Karpas-422 (cell line): Measurements from ENCODE around the gene P2RX5. TPM values are rescaled to one million over a fixed set of nuclear protein-coding genes. Genes with fewer than 3 reads are reported as not detected.

Experiments used
- DNase-seq: peaks from one replicate; pipeline ENCODE4 v3.0.0-alpha.2; 2015
- H2AFZ ChIP-seq: fragments of 200-600 bp; sonication (generic); 2 replicates; pipeline ENCODE4 v1.6.1; 2014; ENCODE audit warnings: antibody characterized with exemption, low read length, mixed read lengths
- H3K27ac ChIP-seq: fragments of 200-600 bp; sonication (generic); 2 replicates; pipeline ENCODE4 v1.5.1; 2014; ENCODE audit warnings: mild to moderate bottlenecking, low read length, moderate library complexity
- H3K27me3 ChIP-seq: fragments of 200-600 bp; sonication (generic); 2 replicates; pipeline ENCODE4 v1.6.1; 2014; ENCODE audit warnings: low read length, mixed read lengths
- H3K36me3 ChIP-seq: fragments of 200-600 bp; sonication (generic); 2 replicates; pipeline ENCODE4 v1.6.1; 2014; ENCODE audit warnings: low read length, mixed read lengths; ENCODE audit not compliant: insufficient read depth
- H3K4me1 ChIP-seq: fragments of 200-600 bp; sonication (generic); 2 replicates; pipeline ENCODE4 v1.6.1; 2014; ENCODE audit warnings: mild to moderate bottlenecking, low read length, mixed read lengths
- H3K4me2 ChIP-seq: fragments of 200-600 bp; sonication (generic); 2 replicates; pipeline ENCODE4 v1.6.1; 2014; ENCODE audit warnings: low read length, low read depth, mild to moderate bottlenecking; ENCODE audit not compliant: poor library complexity, severe bottlenecking
- H3K4me3 ChIP-seq: fragments of 200-600 bp; sonication (generic); 2 replicates; pipeline ENCODE4 v1.5.1; 2014; ENCODE audit warnings: mild to moderate bottlenecking, antibody characterized with exemption, low read length, mixed read lengths
- H3K79me2 ChIP-seq: fragments of 200-600 bp; sonication (generic); 2 replicates; pipeline ENCODE4 v1.6.1; 2014; ENCODE audit warnings: mild to moderate bottlenecking, low read length, mixed read lengths
- H3K9ac ChIP-seq: fragments of 200-600 bp; sonication (generic); 2 replicates; pipeline ENCODE4 v1.6.0; 2014; ENCODE audit warnings: low read length
- H3K9me2 ChIP-seq: fragments of 200-600 bp; sonication (generic), shearing (Covaris generic); replicated peaks from 2 replicates; pipeline ENCODE4 v1.6.0; 2014; ENCODE audit warnings: mild to moderate bottlenecking, low read length, moderate library complexity; ENCODE audit not compliant: insufficient read depth
- H3K9me3 ChIP-seq: fragments of 300-700, 200-600 bp; sonication (generic); 2 replicates; pipeline ENCODE4 v1.6.1; 2014; ENCODE audit warnings: low read length, mixed read lengths
- H4K20me1 ChIP-seq: fragments of 200-600 bp; sonication (generic); 2 replicates; pipeline ENCODE4 v1.6.1; 2014; ENCODE audit warnings: mild to moderate bottlenecking, antibody characterized with exemption, low read length, low read depth; ENCODE audit not compliant: insufficient read depth
- total RNA-seq: library from RNA; depleted of rRNA; stranded (reverse); fragments of >200 nt; shearing (Covaris generic); gene quantifications from 2 replicates; pipeline ENCODE4 v1.2.3, GENCODE V29; 2014; ENCODE audit warnings: low replicate concordance

The P2RX5 gene
- total RNA-seq, 1 experiment from 2014 or later: 60.4 TPM

- Histone ChIP-seq H3K27me3 (no peaks in the 10 kb centered on the region), H3K9me3 (no peaks in the 10 kb centered on the region), H3K9ac (no peak overlapping the region), H3K36me3 (peaks cover 7% of the 10 kb centered on the region; the same call in 1 of the 2 replicates), H3K4me2 (no peak overlapping the region), H3K4me1 (peaks cover 17% of the 10 kb centered on the region), H4K20me1 (no peaks in the 10 kb centered on the region; the same call in 1 of the 2 replicates), H2AFZ (no peak overlapping the region), H3K27ac (no peak overlapping the region), H3K4me3 (no peak overlapping the region), H3K79me2 (peaks cover 34% of the 10 kb centered on the region), H3K9me2 (no peaks in the 10 kb centered on the region)
- no peak for DNase-seq
Measured at GRCh38 chr17:3672571-3672970, 23.4 kb downstream of the P2RX5 start.

DNA sequence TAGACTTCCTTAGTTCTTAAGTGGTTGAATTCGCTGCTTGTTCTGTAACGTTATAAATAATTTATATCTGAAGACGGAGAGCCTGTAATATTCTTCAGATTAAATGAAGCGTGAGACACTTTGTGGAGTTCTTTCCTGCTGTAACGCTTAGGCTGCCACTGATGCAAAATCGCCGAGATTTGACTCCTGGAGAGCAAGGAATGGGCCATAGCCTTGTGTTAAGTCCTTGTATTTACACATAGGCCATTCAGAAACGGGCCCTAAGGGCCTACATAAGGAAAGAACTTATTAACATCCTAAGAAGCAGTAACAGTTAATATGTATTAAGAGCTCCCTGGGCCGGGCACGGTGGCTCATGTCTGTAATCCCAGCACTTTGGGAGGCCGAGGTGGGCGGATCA is 26.4 kb downstream of the P2RX5 start:
- Histone ChIP-seq H3K4me2 (peak overlapping the region; percentile 97), H2AFZ (no peak overlapping the region), H4K20me1 (no peaks in the 10 kb centered on the region; the same call in 1 of the 2 replicates), H3K9me2 (no peaks in the 10 kb centered on the region), H3K27ac (peak overlapping the region; percentile 60), H3K4me3 (peak overlapping the region; percentile 97), H3K9ac (peak overlapping the region; percentile 96), H3K36me3 (peaks cover 7% of the 10 kb centered on the region; the same call in 1 of the 2 replicates), H3K27me3 (no peaks in the 10 kb centered on the region), H3K79me2 (peaks cover 37% of the 10 kb centered on the region), H3K9me3 (no peaks in the 10 kb centered on the region), H3K4me1 (peaks cover 22% of the 10 kb centered on the region)
- peak; percentile 57 for DNase-seq

DNA sequence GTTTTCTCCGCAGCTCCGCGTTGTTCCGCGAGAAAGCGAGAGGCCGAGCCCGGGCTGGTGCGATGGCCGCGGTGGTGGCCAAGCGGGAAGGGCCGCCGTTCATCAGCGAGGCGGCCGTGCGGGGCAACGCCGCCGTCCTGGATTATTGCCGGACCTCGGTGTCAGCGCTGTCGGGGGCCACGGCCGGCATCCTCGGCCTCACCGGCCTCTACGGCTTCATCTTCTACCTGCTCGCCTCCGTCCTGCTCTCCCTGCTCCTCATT is 26.9 kb downstream of the P2RX5 start:
- peak overlapping the region; percentile 97 for H3K4me2 ChIP-seq
- H3K9me3 ChIP-seq: no peaks in the 10 kb centered on the region
- H3K9ac ChIP-seq: peak overlapping the region; percentile 96
- no peaks in the 10 kb centered on the region for H3K9me2 ChIP-seq
- peak overlapping the region; percentile 74; the same call in 1 of the 2 replicates for H2AFZ ChIP-seq
- H3K27ac ChIP-seq: peak overlapping the region; percentile 60
- H3K27me3 ChIP-seq: no peaks in the 10 kb centered on the region
- DNase-seq: no peak
- H3K4me3 ChIP-seq: peak overlapping the region; percentile 97
- peaks cover 22% of the 10 kb centered on the region for H3K4me1 ChIP-seq
- H3K36me3 ChIP-seq: peaks cover 7% of the 10 kb centered on the region; the same call in 1 of the 2 replicates
- H4K20me1 ChIP-seq: no peaks in the 10 kb centered on the region; the same call in 1 of the 2 replicates
- H3K79me2 ChIP-seq: peaks cover 37% of the 10 kb centered on the region

DNA sequence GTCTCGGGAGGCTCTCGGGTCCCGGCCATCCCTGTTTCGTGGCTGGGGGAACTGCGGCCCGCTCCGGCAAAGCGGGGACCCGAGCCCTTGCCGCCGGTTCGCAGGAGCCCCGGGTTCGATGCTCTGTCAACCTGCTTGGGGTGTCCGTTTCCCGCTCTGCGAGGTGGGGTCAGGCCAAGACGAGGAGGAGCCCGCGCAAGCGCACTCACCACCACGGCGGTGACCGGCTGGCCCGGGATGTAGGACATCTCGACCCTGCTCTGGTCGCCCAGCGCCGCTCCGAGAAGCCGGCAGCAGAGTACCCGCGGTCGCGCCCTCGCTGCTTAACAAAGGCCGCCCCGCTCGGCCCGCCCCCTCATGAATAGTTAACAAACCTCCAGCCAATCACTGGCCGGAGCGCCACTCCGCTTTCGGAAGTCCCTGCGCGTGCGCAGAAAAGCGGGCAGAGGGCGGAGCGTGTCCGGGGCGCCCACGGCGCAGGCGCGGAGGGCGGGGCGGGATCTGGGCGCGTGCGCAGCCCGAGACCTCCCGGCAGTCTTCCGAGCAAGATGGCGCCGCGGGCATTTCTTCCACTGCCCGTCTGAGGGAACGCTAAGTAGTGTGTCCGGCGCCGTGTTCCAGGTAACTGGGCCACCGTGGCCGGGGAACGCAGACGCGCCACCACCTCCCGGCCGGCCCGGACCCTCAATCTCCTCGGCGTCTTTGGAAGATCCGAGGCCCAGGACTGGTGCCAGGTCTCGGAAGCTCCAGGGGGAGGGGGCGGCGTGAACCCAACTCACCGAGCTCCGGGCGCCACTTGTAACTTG is 27.5 kb downstream of the P2RX5 start, which contains the start of the genes EMC6 and TAX1BP3:
TSS of gene EMC6 (plus strand) at position 534 of the 806 bp plus-strand sequence. CDS start 335 bp downstream, outside the sequence.
TSS of gene TAX1BP3 (minus strand) at position 300 of the 806 bp plus-strand sequence. CDS start at position 248, 52 bp downstream.
- Histone ChIP-seq H4K20me1 (no peaks in the 10 kb centered on the region; the same call in 1 of the 2 replicates), H3K9me2 (no peaks in the 10 kb centered on the region), H3K27ac (peak within 1 kb of the TSS; percentile 60), H3K79me2 (peaks cover 37% of the 10 kb centered on the region), H3K36me3 (peaks cover 7% of the 10 kb centered on the region; the same call in 1 of the 2 replicates), H2AFZ (peak within 1 kb of the TSS; percentile 74; the same call in 1 of the 2 replicates), H3K4me1 (peaks cover 22% of the 10 kb centered on the region), H3K27me3 (no peaks in the 10 kb centered on the region), H3K4me3 (peak within 1 kb of the TSS; percentile 97), H3K4me2 (peak within 1 kb of the TSS; percentile 98), H3K9ac (peak within 1 kb of the TSS; percentile 96), H3K9me3 (no peaks in the 10 kb centered on the region)
- DNase-seq: peak; percentile 99

GRCh38 chr17:3667366-3668278 is 28.3 kb downstream of the P2RX5 start:
- peak overlapping the region; percentile 88 for H3K4me3 ChIP-seq
- peak overlapping the region; percentile 55 for H3K27ac ChIP-seq
- H2AFZ ChIP-seq: no peak overlapping the region; the same call in 1 of the 2 replicates

GRCh38 chr17:3666516-3666915 is 29.4 kb downstream of the P2RX5 start:
- Histone ChIP-seq H3K4me3 (no peak overlapping the region), H3K79me2 (peaks cover 34% of the 10 kb centered on the region), H4K20me1 (no peaks in the 10 kb centered on the region; the same call in 1 of the 2 replicates), H3K36me3 (peaks cover 1% of the 10 kb centered on the region; the same call in 1 of the 2 replicates), H3K4me1 (peaks cover 22% of the 10 kb centered on the region), H2AFZ (no peak overlapping the region), H3K9me2 (no peaks in the 10 kb centered on the region), H3K4me2 (no peak overlapping the region), H3K27ac (no peak overlapping the region), H3K9ac (no peak overlapping the region), H3K9me3 (no peaks in the 10 kb centered on the region), H3K27me3 (no peaks in the 10 kb centered on the region)
- DNase-seq: no peak

More at GRCh38 chr17:3667366-3668278, 28.3 kb downstream of the P2RX5 start:
- Histone ChIP-seq H3K9me2 (no peaks in the 10 kb centered on the region), H3K79me2 (peaks cover 37% of the 10 kb centered on the region), H4K20me1 (no peaks in the 10 kb centered on the region; the same call in 1 of the 2 replicates), H3K36me3 (peaks cover 7% of the 10 kb centered on the region; the same call in 1 of the 2 replicates), H3K9me3 (no peaks in the 10 kb centered on the region), H3K27me3 (no peaks in the 10 kb centered on the region), H3K9ac (peak overlapping the region; percentile 90), H3K4me1 (peaks cover 22% of the 10 kb centered on the region), H3K4me2 (peak overlapping the region; percentile 98)
- no peak for DNase-seq

GRCh38 chr17:3665834-3666233 is 30.1 kb downstream of the P2RX5 start:
- H3K27me3 ChIP-seq: no peaks in the 10 kb centered on the region
- H3K4me1 ChIP-seq: peaks cover 22% of the 10 kb centered on the region
- no peak overlapping the region for H3K4me2 ChIP-seq
- no peak overlapping the region for H2AFZ ChIP-seq
- no peak overlapping the region for H3K4me3 ChIP-seq
- H4K20me1 ChIP-seq: no peaks in the 10 kb centered on the region; the same call in 1 of the 2 replicates
- H3K9me3 ChIP-seq: no peaks in the 10 kb centered on the region
- no peak overlapping the region for H3K9ac ChIP-seq
- H3K9me2 ChIP-seq: no peaks in the 10 kb centered on the region
- no peaks in the 10 kb centered on the region for H3K36me3 ChIP-seq
- no peak overlapping the region for H3K27ac ChIP-seq
- peaks cover 30% of the 10 kb centered on the region for H3K79me2 ChIP-seq
- no peak for DNase-seq
